NCI-H2227 treated with DMSO at 0.1 percent for 48 hours (cell line): Measurements from ENCODE around the gene ZSCAN25.
"Not testable (repeated sequence)": the region's sequence is repeated elsewhere in the genome, so short reads cannot be mapped to it uniquely, and the experiment has no call there.

Experiments used
- DNase-seq: peaks from one replicate; lab custom pipeline; 2025; lab: John Stamatoyannopoulos, UW

The ZSCAN25 gene

DNA sequence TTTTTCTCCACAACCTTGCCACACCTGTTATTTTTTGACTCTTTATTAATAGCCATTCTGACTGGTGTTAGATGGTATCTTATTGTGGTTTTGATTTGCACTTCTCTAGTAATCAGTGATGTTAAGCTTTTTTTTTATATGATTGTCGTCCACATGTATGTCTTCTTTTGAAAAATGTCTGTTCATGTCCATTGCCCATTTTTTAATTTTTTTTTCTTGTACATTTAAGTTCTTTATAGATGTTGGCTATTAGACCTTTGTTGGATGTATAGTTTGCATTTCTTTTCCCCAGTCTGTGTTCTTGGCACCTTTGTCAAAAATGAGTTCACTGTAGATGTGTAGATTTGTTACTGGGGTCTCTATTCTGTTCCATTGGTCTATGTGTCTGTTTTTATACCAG, 28.8 kb downstream of the ZSCAN25 start:
- no peak for DNase-seq

DNA sequence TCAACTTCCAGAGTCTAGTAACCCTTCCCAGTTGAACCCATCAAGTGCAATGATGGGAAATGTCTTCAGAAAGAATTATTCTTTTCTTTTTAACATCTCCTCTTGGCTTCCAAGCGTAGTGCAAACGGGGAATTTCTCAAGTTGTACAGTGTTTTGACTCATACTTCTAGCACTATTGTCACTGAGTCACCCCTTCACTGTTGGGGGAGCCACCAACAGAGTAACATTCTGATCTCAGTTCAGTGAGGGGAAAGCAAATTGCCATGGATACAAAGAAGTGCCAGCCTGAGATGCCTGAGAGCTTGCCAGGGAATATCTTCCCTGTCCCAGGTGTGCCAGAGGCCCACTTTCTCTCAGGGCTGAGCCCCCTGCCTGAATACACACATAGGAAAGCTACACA, 32.1 kb downstream of the ZSCAN25 start:
- DNase-seq: no peak

DNA sequence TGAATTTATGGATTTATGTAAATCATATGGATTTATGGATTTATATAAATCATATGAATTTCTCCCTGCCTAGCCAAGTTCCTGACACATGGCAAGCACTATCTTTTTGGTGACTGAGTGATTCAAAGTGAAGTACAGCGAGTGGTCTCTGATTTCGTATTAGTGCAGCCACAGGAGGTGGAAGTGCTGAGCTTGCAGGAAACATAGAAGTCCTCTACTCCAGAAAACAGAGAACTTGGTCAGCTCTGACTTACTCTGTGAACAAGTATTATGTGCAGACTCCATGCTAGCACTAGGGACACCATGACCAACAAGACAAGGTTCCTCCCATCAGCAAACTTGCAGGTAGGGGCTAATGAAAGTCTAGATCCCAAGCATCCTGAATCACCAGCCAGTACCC, 34.5 kb downstream of the ZSCAN25 start:
- no peak for DNase-seq

DNA sequence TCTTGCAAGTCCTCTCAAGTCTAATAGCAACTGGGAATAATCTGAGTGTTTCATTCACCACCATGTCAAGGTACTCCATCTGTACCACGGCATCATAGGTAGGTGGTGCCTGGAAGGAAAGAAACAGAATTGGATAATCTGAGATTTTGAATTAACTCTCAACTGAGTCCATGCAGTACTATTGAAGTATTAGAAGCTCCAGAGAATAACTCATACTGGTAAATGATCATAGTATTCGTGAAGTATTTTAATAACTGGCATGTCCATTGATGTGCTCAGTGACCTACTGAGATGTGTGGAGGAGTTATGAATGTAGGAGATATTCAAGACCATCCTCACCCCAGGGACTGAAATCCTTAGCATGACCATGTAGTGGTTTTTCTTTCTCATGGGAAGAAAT, 35.9 kb downstream of the ZSCAN25 start:
- DNase-seq: no peak

DNA sequence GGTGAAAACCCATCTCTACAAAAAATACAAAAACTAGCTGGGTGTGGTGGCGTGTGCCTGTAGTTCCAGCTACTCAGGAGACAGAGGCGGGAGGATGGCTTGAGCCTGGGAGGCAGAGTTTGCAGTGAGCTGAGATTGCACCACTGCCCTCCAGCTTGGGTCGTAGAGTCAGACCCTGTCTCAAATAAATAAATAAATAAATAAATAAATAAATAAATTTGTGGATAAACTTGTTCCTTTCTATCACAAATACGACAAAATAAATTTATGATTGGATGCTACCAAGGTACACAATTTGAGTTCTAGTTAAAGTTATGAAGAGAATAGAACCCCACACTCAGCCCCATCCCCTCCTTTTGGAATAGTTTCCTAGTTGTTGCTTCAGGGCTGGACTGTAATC, 36.5 kb downstream of the ZSCAN25 start:
- DNase-seq: not testable (repeated sequence)

DNA sequence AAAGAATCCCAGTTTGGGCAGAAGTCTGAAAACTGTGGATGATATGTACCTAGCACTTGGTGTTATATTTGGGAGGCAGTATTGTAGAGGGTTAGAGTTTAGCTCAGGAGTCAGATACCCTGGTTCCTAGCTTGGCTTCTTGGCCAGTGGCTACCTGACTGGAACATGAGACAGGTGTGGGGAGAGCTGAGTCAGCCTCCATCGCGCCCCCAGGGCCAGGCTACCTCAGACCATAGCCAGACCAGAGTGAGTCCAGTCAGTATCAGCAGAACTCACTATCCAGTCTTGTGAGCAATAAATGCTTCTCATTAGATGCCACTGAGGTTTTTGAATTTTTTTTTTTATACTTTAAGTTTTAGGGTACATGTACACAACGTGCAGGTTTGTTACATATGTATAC, 37.0 kb downstream of the ZSCAN25 start:
- no peak for DNase-seq

DNA sequence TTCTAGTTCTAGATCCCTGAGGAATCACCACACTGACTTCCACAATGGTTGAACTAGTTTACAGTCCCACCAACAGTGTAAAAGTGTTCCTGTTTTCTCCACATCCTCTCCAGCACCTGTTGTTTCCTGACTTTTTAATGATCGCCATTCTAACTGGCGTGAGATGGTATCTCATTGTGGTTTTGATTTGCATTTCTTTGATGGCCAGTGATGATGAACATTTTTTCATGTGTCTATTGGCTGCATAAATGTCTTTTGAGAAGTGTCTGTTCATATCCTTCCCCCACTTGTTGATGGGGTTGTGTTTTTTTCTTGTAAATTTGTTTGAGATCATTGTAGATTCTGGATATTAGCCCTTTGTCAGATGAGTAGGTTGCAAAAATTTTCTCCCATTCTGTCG, 37.9 kb downstream of the ZSCAN25 start:
- DNase-seq: not testable (repeated sequence)

DNA sequence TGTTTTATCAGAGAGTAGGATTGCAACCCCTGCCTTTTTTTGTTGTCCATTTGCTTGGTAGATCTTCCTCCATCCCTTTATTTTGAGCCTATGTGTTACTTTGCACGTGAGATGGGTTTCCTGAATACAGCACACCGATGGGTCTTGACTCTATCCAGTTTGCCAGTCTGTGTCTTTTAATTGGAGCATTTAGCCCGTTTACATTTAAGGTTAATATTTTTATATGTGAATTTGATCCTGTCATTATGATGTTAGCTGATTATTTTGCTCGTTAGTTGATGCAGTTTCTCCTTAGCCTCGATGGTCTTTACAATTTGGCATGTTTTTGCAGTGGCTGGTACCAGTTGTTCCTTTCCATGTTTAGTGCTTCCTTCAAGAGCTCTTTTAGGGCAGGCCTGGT, 41.1 kb downstream of the ZSCAN25 start:
- DNase-seq: not testable (repeated sequence)

DNA sequence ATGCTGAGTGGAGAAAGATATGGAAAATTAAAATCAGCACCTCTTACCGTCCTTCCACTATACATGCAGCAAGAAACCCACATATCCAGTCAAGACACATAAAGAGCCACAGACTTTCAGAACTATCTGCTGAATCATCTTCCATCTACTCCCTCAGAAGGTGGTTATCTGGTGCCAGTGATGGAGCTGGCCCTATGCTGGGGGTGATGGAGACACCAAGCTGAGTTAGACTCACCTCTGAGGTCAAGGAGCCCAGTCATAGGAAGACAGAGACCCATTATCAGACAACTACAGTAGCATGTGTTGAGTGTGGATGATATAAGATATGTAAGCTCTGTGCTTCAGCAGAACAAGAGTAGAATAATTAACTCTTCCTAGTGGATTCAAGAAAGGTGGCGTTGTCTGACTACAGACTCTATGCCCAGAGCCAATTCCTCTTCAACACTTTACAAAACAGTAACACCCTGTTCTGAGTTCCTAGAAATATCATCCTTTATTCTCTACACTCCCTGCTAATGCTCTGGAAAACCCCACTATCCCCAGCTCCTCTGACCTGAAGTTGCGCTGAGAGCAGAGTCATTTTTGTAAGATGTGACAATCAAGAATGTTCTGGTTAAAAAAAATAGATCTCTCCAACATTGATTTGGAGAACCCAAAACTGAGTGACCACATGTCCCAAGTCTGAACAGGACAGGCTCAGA, 48.7 kb downstream of the ZSCAN25 start:
- no peak for DNase-seq

DNA sequence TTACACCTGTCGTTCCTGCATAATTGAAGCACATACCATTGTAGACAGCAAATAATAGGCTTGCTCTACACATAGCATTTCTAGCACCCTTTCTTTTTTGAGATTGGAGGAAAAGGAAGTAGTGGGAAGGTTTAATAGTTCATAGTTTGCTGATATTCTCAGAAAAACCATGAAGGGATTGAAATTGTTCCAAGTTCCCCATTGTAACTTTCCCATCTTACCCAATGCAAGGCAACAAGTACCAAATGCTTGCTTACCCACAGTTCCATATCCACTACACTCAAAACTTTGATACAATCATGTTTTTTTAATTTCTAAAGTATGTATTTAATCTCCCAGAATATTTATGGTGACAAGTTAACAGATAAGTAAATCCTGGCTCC, 49.3 kb downstream of the ZSCAN25 start:
- DNase-seq: no peak

DNA sequence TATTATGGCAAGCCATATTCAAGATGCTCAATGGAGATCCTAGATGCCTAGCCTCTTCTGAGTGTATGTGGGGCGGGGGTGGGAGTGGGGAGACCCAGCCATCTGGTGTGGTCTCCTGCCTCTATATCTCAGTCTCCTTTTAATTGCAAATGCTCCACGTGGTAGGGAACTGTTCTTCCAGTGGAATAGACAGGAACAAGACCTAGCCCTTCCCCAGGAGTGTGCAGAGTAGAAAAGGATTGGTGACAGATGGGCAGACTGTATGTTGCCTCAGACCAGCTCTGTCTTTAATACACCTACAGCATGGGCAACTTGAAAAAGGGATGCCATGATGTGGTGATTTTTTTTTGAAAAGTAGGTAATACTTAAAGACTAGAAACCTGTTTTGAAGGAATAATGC, 50.4 kb downstream of the ZSCAN25 start:
- no peak for DNase-seq

DNA sequence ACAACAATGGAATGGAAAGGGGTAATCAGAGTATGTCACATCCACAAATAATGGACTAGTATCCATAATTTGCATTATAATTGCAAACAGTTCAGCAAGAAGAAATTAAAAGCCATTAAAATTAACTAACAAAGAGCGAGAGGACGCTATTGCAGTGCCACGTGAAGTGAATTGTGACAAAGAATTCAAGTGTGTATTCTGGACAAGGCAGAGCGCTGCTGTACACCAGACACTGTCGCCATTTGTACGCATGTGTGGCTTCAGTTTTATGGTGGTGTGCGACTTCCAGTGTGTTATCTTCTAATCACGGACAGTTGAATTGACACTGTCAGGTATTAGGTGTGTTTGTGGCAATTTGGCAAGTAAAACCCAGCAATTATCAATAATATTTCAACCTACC, 51.8 kb downstream of the ZSCAN25 start:
- DNase-seq: no peak

DNA sequence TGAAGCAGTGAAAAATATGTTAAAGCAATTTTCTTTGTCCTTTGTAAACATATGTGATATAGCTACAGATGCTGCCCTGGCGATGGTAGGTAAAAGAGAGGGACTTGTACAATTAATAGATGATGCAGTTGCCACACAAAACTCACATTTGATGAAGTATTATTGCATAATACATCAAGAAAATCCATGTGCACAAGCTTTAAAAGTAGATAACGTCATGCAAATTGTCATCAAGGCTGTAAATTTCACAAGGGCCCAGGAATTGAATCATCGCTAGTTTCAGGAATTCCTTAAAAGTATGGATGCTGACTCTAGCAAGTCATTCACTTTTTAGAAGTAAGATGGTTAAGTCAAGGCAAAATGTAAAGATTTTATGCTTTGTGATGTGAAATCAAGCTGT, 53.0 kb downstream of the ZSCAN25 start:
- DNase-seq: no peak

DNA sequence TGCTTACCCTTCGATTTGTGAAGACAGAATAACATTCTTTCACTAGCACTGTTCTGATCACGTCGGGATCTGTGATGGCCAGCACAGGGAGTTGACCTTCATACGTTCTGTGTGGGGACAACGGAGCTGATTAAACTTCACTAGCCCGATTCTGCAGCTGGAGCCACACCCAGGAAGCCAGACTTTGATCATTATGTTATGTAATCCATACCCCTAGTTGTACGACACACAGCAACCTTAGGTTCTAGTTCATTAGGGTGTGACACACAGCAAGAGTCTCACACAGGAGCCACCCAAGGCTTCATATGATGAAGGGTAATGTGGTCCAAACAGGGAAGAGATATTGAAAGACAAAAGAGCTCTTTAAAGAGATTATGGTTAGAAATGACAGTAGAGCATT, 55.8 kb downstream of the ZSCAN25 start:
- DNase-seq: no peak

DNA sequence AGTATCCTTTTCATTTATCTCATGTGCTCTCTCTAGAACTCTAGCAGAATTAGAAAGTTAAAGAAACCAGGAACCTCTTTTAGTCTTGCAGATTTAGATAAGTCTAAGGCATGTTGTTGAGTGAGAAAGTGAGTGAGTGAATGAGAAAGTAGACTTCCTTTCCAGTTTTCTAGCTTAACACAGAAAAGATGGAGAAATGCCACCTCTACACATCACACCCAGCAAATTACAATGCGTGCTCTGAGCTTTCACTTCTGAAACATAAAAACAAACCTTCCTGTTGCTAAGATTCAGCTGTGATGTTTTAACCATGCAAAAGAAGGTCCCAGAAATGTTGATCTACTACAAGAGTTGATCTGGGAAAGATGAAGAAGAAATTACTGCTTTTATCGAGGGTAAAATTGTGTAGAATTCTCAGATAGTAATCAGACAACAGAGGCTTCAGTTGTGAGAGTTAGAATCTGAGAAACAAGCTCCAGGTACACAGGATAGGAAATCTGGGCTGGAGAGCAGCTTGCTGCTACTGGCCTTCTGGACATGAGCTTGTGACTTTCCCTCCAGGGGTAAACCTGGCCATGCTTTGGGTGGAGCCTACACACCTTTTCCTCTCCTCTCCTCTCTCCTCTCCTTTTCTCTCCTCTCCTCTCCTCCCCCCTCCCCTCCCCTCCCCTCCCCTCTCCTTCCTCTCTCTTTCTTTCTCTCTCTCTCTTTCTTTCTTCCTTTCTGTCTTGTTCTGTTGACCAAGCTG, 58.4 kb downstream of the ZSCAN25 start:
- no peak for DNase-seq

DNA sequence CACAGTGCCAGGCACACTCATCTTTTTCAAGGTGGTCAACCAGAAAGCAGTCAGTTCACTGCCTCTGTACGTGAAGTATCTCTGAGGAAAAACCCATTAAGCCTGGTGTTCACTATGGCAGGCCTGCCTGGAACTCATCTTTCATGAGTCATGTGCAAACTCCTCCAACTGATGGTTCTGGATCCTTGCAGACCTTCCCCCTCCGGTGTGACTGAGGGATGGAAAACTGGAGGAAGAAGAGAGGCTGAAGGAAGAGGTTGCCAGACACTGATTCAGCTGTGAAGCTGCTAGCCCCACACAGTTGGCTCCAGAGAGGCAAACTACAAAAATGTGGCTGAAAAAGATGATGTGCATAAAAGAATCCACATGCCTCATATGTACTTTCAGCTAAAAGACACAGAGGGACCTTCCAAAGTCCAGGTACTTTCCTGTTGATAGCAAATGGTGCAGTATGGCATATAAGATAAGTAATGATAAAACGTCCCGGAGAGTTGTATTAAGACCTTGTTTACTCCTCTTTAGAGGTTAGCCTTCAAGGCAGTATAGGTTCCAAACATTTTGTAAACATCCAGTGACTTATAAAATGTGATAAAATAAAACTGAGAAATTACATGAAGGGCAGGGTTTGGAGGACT, 60.4 kb downstream of the ZSCAN25 start:
- DNase-seq: no peak

DNA sequence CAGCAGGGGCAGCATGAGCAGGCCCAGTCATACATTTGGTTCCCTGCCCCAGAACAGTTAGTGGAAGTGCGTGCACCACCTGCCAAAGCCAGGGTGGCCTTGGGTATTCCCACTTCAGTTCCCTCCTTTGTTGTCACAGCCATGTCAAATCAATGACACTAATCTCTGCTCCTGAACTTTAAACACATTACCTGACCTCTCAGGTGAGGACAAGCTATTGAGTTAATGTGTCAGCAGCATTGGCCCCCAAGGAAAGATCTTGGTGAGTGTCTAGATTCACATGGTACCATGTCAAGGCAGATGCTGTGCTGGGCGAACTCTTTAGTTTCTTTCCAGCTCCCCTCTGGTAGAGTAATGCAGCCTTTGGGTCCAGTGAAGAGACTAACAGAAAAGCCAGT, 60.9 kb downstream of the ZSCAN25 start:
- no peak for DNase-seq

DNA sequence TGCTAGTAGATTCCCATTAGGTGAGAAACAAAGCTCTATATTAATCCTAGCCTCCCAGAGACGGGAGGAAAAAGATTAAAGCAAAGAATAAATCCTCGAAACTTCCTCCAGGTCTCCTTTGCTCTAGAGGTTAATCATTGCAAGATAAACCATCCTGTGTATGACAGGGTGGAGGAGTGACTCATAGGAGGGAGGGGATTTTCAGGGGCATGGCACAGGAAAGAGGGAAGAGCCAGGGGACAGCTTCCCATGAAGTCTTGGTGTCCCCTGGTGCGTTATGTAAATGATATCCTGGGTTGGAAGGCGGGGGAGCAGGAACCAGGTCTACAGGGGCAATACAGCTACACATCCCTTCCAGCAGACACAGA, 62.3 kb downstream of the ZSCAN25 start:
- no peak for DNase-seq

DNA sequence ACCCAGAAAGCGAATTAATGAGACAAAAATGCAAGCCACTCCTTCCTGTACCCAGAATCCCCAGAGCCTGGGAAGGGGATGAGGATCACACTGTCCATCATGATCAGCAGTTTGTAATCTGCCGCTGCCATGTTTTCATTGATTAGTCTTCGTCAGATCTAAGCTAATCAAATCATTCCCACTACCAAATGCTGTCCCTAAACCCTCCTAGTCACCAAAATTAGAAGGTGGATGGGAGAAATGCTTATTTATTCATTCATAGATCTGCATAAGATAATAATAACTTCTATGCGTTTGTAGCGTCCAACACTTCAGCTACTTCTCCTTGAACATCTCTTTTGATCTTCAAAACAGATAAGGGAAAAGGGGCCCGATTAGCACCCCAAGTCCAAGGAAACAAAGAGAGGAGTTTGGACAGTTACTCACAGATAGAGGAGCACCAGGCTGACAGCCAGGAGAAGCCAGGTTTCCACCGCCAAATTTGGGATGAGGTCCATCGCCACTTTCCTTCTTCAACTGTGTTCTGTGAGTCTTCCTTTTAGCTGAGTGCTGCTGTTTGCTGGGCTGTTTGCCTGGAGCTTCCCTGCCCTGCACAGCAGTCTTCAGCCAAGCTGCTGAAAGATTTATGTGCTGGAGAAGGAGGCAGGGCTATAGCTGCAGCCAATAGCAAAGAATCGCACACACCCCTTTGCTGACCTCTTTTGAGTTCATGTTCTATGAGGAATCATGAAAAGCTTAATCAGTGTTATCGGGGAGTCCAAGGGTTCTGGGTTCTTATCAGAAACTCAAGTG, 62.9 kb downstream of the ZSCAN25 start, which contains the start of gene CYP3A5:
Gene CYP3A5, minus strand, starts transcription at position 597 of the 792 bp plus-strand sequence. Its CDS starts 100 bp downstream, at position 497.
- DNase-seq: no peak
